CD14-positive monocyte (primary cell): ENCODE data around the gene ELMO1. TPM values are rescaled to one million over a fixed set of nuclear protein-coding genes. Genes with fewer than 3 reads are reported as not detected.

Source experiments
- DNase-seq, 3 donors: peaks; one replicate each; pipeline ENCODE4 v3.0.0-alpha.2; 2011 to 2022
- H2AFZ ChIP-seq: 2 replicates; pipeline ENCODE4 v1.6.0; 2012; ENCODE audit warnings: mild to moderate bottlenecking, low read depth, low read length, inconsistent platforms; ENCODE audit not compliant: insufficient read depth, poor library complexity, severe bottlenecking
- H3K27ac ChIP-seq, 2 donors: 1 replicate in 1 of 2; 2 replicates in 1 of 2; pipeline ENCODE4 v1.5.1; 2012 to 2013; ENCODE audit warnings: low read length in 2 of 2, control low read depth in 1 of 2, inconsistent platforms in 1 of 2, low read depth in 1 of 2, mild to moderate bottlenecking in 1 of 2
- H3K27me3 ChIP-seq, 2 donors: one replicate each; pipeline versions ENCODE4 v1.6.0 to v1.6.1; 2011 to 2013; ENCODE audit warnings: low read length in 2 of 2; ENCODE audit not compliant: control insufficient read depth in 2 of 2, insufficient read depth in 2 of 2
- H3K36me3 ChIP-seq, 2 donors: replicated peaks in 1 of 2; 1 replicate in 1 of 2; 2 replicates in 1 of 2; pipeline versions ENCODE4 v1.5.1 to v1.6.1; 2012 to 2013; ENCODE audit warnings: low read length in 2 of 2, control low read depth in 1 of 2, inconsistent platforms in 1 of 2, mild to moderate bottlenecking in 1 of 2; ENCODE audit not compliant: insufficient read depth in 2 of 2, control insufficient read depth in 1 of 2
- H3K4me1 ChIP-seq, 2 donors: 1 replicate in 1 of 2; 2 replicates in 1 of 2; pipeline versions ENCODE4 v1.5.1 to v1.6.1; 2012 to 2013; ENCODE audit warnings: low read length in 2 of 2, control low read depth in 1 of 2, inconsistent platforms in 1 of 2, mild to moderate bottlenecking in 1 of 2, moderate library complexity in 1 of 2; ENCODE audit not compliant: insufficient read depth in 2 of 2, control insufficient read depth in 1 of 2
- H3K4me2 ChIP-seq: replicated peaks from 2 replicates; pipeline ENCODE3; 2012; ENCODE audit warnings: low read length, moderate library complexity, mild to moderate bottlenecking; ENCODE audit not compliant: poor library complexity, severe bottlenecking; ENCODE audit errors: extremely low read depth
- H3K4me3 ChIP-seq, 3 experiments: fragments of 200-600 bp in 1 of 3; sonication (generic) in 1 of 3; replicated peaks in 1 of 3; 1 replicate in 2 of 3; 2 replicates in 1 of 3; pipeline ENCODE4 v1.5.1; 2011 to 2013; ENCODE audit warnings: low read length in 3 of 3, mild to moderate bottlenecking in 3 of 3, control low read depth in 2 of 3, low read depth in 2 of 3, inconsistent platforms in 1 of 3, moderate library complexity in 1 of 3
- H3K79me2 ChIP-seq: 2 replicates; pipeline ENCODE4 v1.6.0; 2012; ENCODE audit warnings: mild to moderate bottlenecking, control low read depth, inconsistent platforms, low read length, moderate library complexity; ENCODE audit not compliant: insufficient read depth
- H3K9ac ChIP-seq: 2 replicates; pipeline ENCODE4 v1.6.0; 2017; ENCODE audit warnings: low read length, mild to moderate bottlenecking; ENCODE audit not compliant: insufficient read depth, poor library complexity, severe bottlenecking
- H3K9me3 ChIP-seq, 2 donors: replicated peaks in 1 of 2; 1 replicate in 1 of 2; 2 replicates in 1 of 2; pipeline versions ENCODE4 v1.5.1 to v1.6.1; 2012 to 2013; ENCODE audit warnings: low read length in 2 of 2, control low read depth in 1 of 2; ENCODE audit not compliant: control insufficient read depth in 1 of 2, insufficient read depth in 1 of 2
- H4K20me1 ChIP-seq: 2 replicates; pipeline ENCODE4 v1.6.0; 2012; ENCODE audit warnings: mild to moderate bottlenecking, low read length, control low read depth, moderate library complexity; ENCODE audit not compliant: insufficient read depth
- H3K27ac Mint-ChIP-seq, 7 donors: one replicate each; pipeline ENCODE4 v1.8.0; 2020; ENCODE audit warnings: mild to moderate bottlenecking in 7 of 7, mixed read lengths in 7 of 7, moderate library complexity in 6 of 7, inconsistent platforms in 2 of 7
- H3K27me3 Mint-ChIP-seq, 3 donors: one replicate each; pipeline ENCODE4 v1.8.0; 2021 to 2022; ENCODE audit warnings: low read depth in 3 of 3, mild to moderate bottlenecking in 3 of 3, mixed read lengths in 3 of 3, moderate library complexity in 3 of 3, inconsistent platforms in 1 of 3
- H3K36me3 Mint-ChIP-seq, 2 donors: one replicate each; pipeline ENCODE4 v1.8.0; 2020; ENCODE audit warnings: mixed read lengths in 2 of 2, inconsistent platforms in 1 of 2, mild to moderate bottlenecking in 1 of 2
- H3K4me1 Mint-ChIP-seq: one replicate; pipeline ENCODE4 v1.8.0; 2020; ENCODE audit warnings: mild to moderate bottlenecking, mixed read lengths
- H3K4me3 Mint-ChIP-seq, 2 donors: one replicate each; pipeline ENCODE4 v1.8.0; 2020; ENCODE audit warnings: mild to moderate bottlenecking in 2 of 2, mixed read lengths in 2 of 2, moderate library complexity in 1 of 2
- H3K9me3 Mint-ChIP-seq, 7 donors: one replicate each; pipeline ENCODE4 v1.8.0; 2020 to 2022; ENCODE audit warnings: mixed read lengths in 7 of 7, mild to moderate bottlenecking in 6 of 7, moderate library complexity in 6 of 7, inconsistent platforms in 2 of 7
- WGBS: methylation state at CpG from one replicate; pipeline ENCODE4 v1.1.5; 2013; ENCODE audit warnings: missing lambda C conversion rate; ENCODE audit not compliant: insufficient coverage; 5-methylcytosine and 5-hydroxymethylcytosine counted together
- intact Hi-C, 2 donors: fragments of 100-400 bp; cut with micrococcal nuclease; formaldehyde crosslinking; loops; one replicate each; pipeline versions ENCODE4 v1.15.0 to v1.15.1; 2023
- polyA plus RNA-seq, 3 donors: library from polyadenylated mRNA; depleted of rRNA in 1 of 3; unstranded in 2 of 3; stranded (reverse) in 1 of 3; fragments of 300-500 nt in 2 of 3; fragments of >200 nt in 1 of 3; fragmentation: Illumina TruSeq in 2 of 3; gene quantifications; 1 replicate in 2 of 3; 2 replicates in 1 of 3; pipeline ENCODE4 v1.2.3, GENCODE V29; 2012 to 2021
- TF ChIP-seq, protein P1 (sequence below): fragments of 200-600 bp; IDR thresholded peaks from one replicate; pipeline ENCODE4 v1.8.0; 2022; ENCODE audit warnings: antibody characterized with exemption, mild to moderate bottlenecking

Gene ELMO1
- polyA plus RNA-seq, 3 donors, result 46.6 to 50.2 (median 46.7) TPM

DNA sequence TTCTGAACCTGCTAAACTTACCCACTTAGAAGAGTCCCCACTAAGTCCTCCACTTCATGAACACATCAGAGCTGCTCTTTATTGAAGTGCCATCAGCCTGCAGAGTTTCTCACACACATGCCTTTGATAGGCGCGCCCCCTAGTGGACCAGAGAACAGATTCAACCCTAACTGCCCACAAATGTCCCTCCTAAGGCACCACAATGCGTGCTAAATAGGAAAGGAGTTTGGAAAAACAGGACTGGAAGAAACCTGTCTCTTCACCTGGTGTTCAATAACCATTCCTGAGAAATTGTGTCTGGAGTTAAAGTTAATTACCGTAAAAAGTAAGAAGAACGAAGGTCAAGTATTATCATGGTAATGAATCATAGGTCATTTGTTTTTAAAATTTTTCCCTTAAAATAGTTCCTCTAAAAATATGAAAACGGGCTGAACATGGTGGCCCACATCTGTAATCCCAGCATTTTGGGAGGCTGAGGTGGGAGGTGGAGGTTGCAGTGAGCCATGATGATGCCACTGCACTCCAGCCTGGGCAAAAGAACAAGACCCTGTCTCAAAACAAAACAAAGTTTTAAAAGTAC lies 249.7 kb downstream of the ELMO1 start:
- peaks cover 54 to 68% of the 10 kb centered on the region in 2 donors for H3K36me3 Mint-ChIP-seq
- Histone ChIP-seq H3K4me3 (no peak overlapping the region), H3K27ac (no peak overlapping the region), H3K9me3 (no peaks in the 10 kb centered on the region), H4K20me1 (peaks cover 63% of the 10 kb centered on the region), H3K4me2 (no peak overlapping the region), H3K36me3 (peaks cover 31 to 81% of the 10 kb centered on the region in 2 donors), H3K27me3 (no peaks in the 10 kb centered on the region), H3K9ac (no peak overlapping the region), H3K4me1 (no peaks in the 10 kb centered on the region), H3K79me2 (no peaks in the 10 kb centered on the region), H2AFZ (no peak overlapping the region)
- H3K9me3 Mint-ChIP-seq, result no peaks in the 10 kb centered on the region
- DNase-seq, result peak; percentile 40 to 63 (median 43)
- no peak overlapping the region for H3K4me3 Mint-ChIP-seq
- H3K27me3 Mint-ChIP-seq, result no peaks in the 10 kb centered on the region
- peak overlapping the region in 1 of 7 donors; percentile 8 for H3K27ac Mint-ChIP-seq
- TF ChIP-seq, protein P1, sequence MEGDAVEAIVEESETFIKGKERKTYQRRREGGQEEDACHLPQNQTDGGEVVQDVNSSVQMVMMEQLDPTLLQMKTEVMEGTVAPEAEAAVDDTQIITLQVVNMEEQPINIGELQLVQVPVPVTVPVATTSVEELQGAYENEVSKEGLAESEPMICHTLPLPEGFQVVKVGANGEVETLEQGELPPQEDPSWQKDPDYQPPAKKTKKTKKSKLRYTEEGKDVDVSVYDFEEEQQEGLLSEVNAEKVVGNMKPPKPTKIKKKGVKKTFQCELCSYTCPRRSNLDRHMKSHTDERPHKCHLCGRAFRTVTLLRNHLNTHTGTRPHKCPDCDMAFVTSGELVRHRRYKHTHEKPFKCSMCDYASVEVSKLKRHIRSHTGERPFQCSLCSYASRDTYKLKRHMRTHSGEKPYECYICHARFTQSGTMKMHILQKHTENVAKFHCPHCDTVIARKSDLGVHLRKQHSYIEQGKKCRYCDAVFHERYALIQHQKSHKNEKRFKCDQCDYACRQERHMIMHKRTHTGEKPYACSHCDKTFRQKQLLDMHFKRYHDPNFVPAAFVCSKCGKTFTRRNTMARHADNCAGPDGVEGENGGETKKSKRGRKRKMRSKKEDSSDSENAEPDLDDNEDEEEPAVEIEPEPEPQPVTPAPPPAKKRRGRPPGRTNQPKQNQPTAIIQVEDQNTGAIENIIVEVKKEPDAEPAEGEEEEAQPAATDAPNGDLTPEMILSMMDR, result peak; percentile 96
- WGBS, result no CpG with 5 or more reads among the region's 6 CpGs
- intact Hi-C loops, result no loop called here
- H3K4me1 Mint-ChIP-seq, result peaks cover 2% of the 10 kb centered on the region

DNA sequence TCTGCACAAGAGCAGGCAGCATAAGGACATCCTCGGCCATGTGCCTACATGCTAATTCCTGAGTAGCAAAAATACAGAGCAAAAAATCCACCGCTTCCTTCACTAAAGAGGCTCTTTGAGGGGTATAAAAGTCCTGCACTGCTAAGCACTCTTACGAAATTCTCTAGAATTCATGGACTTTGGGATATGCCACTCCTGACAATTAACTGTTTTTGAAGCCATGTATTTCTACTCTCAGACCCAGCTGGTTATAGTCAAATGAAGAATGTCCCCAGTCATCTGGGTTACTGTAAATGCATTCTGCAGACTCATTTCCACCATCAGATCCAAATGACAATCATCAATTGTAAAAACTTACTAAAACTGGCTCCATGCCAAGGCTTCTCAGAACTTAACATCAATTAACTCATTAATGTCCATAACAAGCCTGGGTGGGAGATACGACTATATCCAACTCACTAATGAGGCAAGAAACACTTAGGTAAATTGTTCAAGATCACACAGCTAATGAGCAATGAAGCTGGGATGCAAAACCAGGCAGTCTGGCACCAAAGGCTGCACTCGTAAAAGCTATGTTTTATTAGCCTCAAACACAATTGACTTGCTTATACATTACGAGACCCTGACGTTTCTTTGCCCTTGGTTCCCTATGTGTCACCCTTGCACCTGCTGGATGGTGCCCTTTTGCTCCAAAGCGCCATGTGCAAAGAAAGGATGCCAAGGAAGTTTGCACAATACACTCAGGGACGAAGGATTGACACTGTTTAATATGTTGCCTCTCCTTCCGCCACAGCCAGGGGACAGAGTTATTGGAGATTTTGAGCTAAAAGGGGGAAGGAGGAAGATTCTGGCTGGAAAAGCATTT lies 250.4 kb downstream of the ELMO1 start:
- Histone ChIP-seq H3K27ac (no peak overlapping the region), H3K36me3 (peaks cover 30 to 81% of the 10 kb centered on the region in 2 donors), H4K20me1 (peaks cover 65% of the 10 kb centered on the region), H2AFZ (no peak overlapping the region), H3K79me2 (no peaks in the 10 kb centered on the region), H3K4me2 (no peak overlapping the region), H3K4me1 (no peaks in the 10 kb centered on the region), H3K4me3 (no peak overlapping the region), H3K27me3 (no peaks in the 10 kb centered on the region), H3K9me3 (no peaks in the 10 kb centered on the region), H3K9ac (no peak overlapping the region)
- H3K4me3 Mint-ChIP-seq, result no peak overlapping the region
- DNase-seq, result no peak
- H3K4me1 Mint-ChIP-seq, result peaks cover 2% of the 10 kb centered on the region
- 89% methylated on average over 7 of the region's 10 CpGs for WGBS
- intact Hi-C loops, result no loop called here
- no peaks in the 10 kb centered on the region for H3K9me3 Mint-ChIP-seq
- TF ChIP-seq, protein P1, result no peak
- peaks cover 48 to 66% of the 10 kb centered on the region in 2 donors for H3K36me3 Mint-ChIP-seq
- H3K27ac Mint-ChIP-seq, result no peak overlapping the region
- H3K27me3 Mint-ChIP-seq, result no peaks in the 10 kb centered on the region
